RWPE2 (cell line): ENCODE results near the gene KLHL30.

Experiments used
- ATAC-seq: fragments of 200-7000 bp; cut with Tn5 transposase; 3 replicates; pipeline ENCODE4 v1.9.1; 2021; ENCODE audit warnings: low read depth
- DNase-seq: peaks from one replicate; pipeline ENCODE4 v3.0.0-alpha.2; 2020; ENCODE audit warnings: low spot score
- H3K27ac ChIP-seq: fragments of 450-650 bp; 2 replicates; pipeline ENCODE4 v1.5.1; 2017; ENCODE audit warnings: mild to moderate bottlenecking; ENCODE audit not compliant: poor library complexity, severe bottlenecking
- H3K27me3 ChIP-seq: fragments of 250-450 bp; sonication (Bioruptor Pico); 2 replicates; pipeline ENCODE4 v1.5.1; 2021; ENCODE audit warnings: mild to moderate bottlenecking, moderate library complexity; ENCODE audit not compliant: insufficient read depth, poor library complexity, severe bottlenecking
- H3K36me3 ChIP-seq: fragments of 250-450 bp; sonication (Bioruptor Pico); 2 replicates; pipeline ENCODE4 v1.5.1; 2020; ENCODE audit warnings: low read depth, mild to moderate bottlenecking, moderate library complexity
- H3K4me1 ChIP-seq: fragments of 250-450 bp; sonication (Bioruptor Pico); 2 replicates; pipeline ENCODE4 v1.5.1; 2021; ENCODE audit warnings: mild to moderate bottlenecking, moderate library complexity; ENCODE audit not compliant: insufficient read depth, poor library complexity, severe bottlenecking
- H3K4me3 ChIP-seq: fragments of 250-450 bp; sonication (Bioruptor Pico); 2 replicates; pipeline ENCODE4 v1.5.1; 2021; ENCODE audit warnings: mild to moderate bottlenecking, moderate library complexity; ENCODE audit not compliant: severe bottlenecking
- H3K9me3 ChIP-seq: fragments of 250-450 bp; sonication (Bioruptor Pico); 2 replicates; pipeline ENCODE4 v1.5.1; 2021; ENCODE audit warnings: mild to moderate bottlenecking, moderate library complexity; ENCODE audit not compliant: severe bottlenecking
- CTCF ChIP-seq: fragments of 450-650 bp; IDR thresholded peaks from one replicate; pipeline ENCODE4 v1.5.1; 2017; ENCODE audit warnings: mild to moderate bottlenecking, moderate library complexity; ENCODE audit not compliant: poor library complexity, severe bottlenecking

The KLHL30 gene

GRCh38 chr2:238117199-238118154, 21.0 kb upstream of the KLHL30 start:
- no peak for DNase-seq
- no peaks in the 10 kb centered on the region for H3K36me3 ChIP-seq

GRCh38 chr2:238119756-238120462, 18.6 kb upstream of the KLHL30 start:
- no peaks in the 10 kb centered on the region for H3K36me3 ChIP-seq
- H3K4me3 ChIP-seq, result no peak overlapping the region
- no peaks in the 10 kb centered on the region for H3K4me1 ChIP-seq
- H3K27ac ChIP-seq, result no peak overlapping the region
- no peak for ATAC-seq
- no peaks in the 10 kb centered on the region for H3K9me3 ChIP-seq
- DNase-seq, result no peak
- no peak for TF ChIP-seq CTCF
- H3K27me3 ChIP-seq, result peaks cover 10% of the 10 kb centered on the region

More at GRCh38 chr2:238117199-238118154, 21.0 kb upstream of the KLHL30 start:
- no peaks in the 10 kb centered on the region for H3K4me1 ChIP-seq
- H3K27ac ChIP-seq, result no peak overlapping the region
- no peak; the same call in 2 of the 3 replicates for ATAC-seq
- peaks cover 2% of the 10 kb centered on the region for H3K9me3 ChIP-seq
- H3K27me3 ChIP-seq, result peaks cover 10% of the 10 kb centered on the region
- TF ChIP-seq CTCF, result no peak
- H3K4me3 ChIP-seq, result no peak overlapping the region

DNA sequence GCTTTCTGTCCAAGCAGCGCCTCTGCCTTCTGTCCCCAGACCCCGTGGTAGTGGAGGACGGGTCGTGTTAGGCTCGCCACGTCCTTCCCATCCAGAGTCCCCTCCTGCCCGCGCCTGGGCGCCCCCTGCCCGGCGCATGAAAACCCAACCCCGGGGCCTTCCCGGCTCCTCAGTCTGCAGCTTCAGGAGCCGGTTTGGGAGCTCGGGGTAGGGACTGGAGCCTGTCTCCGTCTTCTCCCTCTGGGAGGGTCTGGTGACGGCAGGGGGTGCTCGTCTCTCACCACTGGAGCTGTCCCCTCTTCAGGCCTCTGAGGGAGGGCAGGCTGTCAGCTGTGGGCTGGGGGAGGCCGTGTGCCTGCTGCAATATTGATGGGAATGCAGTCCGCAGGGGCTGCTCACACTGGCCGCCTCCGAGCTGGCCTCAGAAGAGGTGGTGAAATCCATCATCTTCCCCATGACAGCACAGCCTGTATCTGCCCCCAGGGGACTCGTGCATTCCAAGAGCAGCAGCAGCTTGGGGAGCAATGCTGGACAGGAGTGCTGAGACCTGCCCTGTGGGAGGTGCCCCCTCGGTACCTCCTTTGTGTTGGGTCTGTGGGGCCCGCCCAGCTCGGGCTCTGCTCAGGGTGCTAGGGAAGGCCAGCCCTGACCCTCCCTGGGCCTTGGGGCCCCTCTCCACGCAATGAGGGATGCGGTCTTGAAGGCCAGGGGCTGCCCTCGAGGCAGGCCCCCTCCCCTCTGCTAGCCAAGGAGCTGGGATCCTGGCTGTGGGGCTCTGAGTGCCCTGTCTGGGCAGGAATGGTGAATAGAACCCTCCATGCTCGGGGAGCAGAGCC, 17.8 kb upstream of the KLHL30 start:
- TF ChIP-seq CTCF, result no peak
- Histone ChIP-seq H3K36me3 (no peaks in the 10 kb centered on the region), H3K27ac (no peak overlapping the region), H3K9me3 (no peaks in the 10 kb centered on the region), H3K27me3 (peaks cover 10% of the 10 kb centered on the region), H3K4me1 (no peaks in the 10 kb centered on the region), H3K4me3 (no peak overlapping the region)
- ATAC-seq, result peak; percentile 37; the same call in 2 of the 3 replicates
- DNase-seq, result no peak

DNA sequence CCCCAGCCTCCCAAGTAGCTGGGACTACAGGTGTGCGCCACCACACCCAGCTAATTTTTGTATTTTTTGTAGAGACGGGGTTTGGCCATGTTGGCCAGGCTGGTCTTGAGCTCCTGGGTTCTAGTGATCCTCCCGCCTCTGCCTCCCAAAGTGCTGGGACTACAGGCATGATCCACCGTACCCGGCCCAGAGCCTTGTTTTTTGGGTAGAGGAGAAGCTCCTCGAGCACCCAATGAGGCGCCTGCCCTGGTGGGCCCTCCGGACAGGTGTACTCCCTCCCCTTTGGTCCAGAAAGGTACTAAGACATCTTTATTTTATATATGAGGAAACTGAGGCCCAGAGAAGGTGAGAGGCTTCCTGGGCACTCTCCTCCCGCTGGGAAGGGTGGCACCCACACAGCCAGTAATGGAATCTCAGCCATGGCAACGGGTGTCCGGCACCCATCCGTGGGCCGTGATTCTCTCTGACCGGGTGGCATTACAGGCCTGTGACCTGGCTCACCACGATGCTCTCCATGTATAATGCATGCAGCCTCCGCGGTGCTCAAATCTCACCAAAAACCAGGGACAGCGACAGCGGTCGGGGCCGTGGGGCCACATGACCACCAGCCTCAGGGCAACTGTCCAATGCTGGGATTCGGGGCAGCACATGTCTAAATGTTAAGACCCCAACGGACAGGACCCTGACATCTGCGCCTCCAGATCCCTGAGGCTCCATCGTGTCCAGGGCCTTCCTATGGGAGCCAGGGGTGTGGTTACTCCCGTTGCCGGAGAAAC, 16.8 kb upstream of the KLHL30 start:
- Histone ChIP-seq H3K4me3 (no peak overlapping the region), H3K36me3 (no peaks in the 10 kb centered on the region), H3K27ac (no peak overlapping the region), H3K4me1 (no peaks in the 10 kb centered on the region), H3K9me3 (no peaks in the 10 kb centered on the region), H3K27me3 (peaks cover 10% of the 10 kb centered on the region)
- no peak for TF ChIP-seq CTCF
- ATAC-seq (no peak), DNase-seq (no peak)
